Muscle of back (tissue), 11 donors: ENCODE results near the gene CRTC2. TPM values are rescaled to one million over a fixed set of nuclear protein-coding genes. Genes with fewer than 3 reads are reported as not detected.
"Not testable (repeated sequence)": the region's sequence is repeated elsewhere in the genome, so short reads cannot be mapped to it uniquely, and the experiment has no call there.

ENCODE experiments used
- DNase-seq, 3 donors: peaks; one replicate each; pipeline versions ENCODE4 v3.0.0 to v3.0.0-alpha.2; 2013
- polyA plus RNA-seq, 10 donors: library from polyadenylated mRNA; unstranded; fragments of 120-200 nt; gene quantifications; one replicate each; pipeline ENCODE4 v1.2.1, GENCODE V29; 2013; ENCODE audit not compliant: insufficient read length in 10 of 10

Gene CRTC2
- polyA plus RNA-seq, 10 donors: 16.2 to 30.6 (median 21.2) TPM

DNA sequence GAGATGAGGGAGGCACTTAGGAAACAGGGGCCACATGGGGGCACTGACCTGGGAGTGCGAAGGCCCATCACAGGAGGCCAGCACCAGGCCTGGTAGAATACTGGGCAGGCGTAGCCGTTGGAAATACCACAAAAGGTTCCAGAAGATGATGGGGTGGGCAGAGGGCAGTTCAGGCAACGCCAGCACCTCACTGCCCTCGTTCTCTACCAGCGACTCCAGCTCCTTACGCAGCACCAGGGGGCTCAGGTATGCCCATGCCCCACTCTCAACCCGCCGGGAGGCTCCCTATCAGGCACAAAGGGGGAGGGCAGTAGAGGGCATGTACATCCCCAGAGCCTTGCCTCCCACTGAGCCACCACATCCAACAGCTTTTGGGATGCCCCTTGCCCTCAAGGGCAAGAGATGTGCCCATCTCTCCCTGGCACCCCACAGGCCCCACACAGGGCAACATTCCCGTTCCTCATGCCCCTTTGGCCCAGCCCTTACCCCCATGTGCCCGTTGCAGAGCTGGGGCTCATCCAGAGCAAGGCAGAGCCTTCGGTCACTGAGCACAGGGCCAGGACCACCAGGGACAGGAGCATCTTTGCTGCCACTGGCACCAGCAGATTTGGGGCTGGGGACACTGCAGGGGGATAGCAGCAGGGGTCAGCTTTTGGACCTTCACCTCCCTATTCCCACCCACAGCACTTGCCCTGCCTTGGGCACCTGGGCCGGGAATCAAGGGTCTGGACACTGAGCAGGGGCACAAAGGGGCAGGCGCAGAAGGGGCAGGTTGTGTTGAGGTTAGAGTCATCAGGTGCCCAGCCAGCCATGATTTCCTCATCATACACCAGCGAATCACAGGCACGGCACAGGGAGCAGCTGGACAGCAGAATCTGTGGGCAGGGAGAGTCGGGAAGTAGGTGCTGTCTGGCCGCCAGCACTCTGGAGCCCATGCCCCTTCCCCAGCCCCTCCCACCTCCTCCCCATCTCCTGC, 26.0 kb downstream of the CRTC2 start:
- DNase-seq: no peak

DNA sequence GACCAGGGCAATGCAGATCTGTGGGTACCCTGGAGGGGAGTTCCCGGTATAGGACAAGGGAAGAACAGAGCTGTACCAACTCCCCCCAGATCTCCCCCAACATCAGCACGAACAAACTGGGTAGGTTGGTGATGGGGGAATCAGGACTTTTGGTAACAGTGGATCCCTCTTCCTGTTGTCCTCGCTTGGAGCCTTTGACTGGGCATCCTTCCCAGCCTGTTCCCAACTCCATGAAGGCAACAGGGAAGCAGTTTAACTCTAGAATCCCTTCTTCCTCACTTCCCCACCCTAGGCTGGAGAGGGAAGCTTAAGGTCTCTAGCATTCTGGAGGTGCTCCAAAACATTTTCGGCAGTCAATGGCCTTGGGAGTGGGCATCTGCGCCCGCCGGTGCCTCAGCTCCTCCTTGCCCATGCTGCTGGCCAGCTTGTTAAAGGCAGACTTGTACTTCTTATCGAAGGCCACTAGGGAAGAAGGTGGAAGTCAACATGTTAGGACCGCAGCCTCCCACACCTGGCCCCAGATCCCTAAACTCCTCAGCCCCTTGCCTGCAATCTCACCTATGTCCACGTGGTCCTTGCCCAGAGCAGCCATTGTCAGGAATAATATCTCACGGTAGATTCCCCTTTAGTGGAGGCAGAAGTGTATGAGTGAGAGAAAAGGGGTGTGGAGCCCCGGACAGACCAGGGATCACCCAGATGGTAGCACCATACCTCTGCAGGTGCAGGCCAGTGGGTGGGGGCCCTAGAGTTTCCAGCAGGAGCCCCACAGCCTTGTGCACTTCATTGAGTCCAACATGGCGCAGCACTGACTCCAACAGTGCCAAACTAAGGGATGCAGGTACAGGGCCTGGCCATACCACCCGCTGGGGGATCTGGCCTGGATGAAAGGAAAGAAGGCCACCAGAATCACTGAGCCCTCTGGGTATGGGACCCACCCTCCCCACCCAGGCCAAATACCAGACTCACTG, 28.1 kb downstream of the CRTC2 start:
- DNase-seq: no peak

DNA sequence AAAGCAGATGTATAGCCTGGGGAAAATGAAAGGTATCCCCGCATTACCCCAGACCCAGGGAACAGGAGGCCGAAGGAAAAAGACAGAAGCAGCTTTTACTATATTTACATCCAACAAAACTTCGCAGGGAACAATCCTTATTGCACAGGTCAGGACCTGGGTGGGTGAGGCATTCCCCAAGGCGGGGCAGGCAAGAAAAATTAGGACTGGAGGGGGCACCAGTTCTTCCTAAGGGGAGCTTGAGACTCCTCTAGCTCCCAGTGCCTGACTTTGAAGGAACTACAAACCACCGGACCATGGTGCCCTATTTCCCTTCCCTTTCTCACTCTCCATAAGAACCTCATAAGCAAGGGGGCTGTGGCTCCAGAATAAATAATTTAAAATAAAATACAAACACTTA, 29.0 kb downstream of the CRTC2 start:
- no peak for DNase-seq

DNA sequence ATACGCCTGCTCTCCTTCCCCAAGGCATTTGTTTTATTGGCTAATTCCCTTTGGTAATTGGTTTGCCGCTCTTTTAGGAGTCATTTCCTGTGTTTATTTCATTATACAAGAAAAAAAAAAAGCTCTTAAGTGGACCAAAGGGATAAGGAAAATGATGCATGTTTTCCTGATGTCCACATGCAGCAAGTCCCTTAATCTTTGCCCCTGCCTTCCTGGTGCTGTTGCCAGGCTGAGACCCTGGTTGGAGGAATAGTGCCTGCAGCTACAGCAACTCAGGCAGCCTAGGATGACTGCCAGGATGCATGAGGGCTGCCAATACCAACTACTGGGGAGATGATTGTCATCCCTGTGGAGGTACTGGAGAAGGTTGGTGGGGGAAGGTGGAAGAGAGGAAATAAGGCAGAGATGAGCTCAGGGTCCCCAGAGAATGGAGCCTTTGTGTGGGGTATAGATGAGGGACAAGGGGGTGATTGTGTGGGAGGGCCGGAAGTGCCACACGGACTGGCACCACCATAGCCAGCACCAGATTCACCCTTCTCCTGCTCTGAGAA, 29.5 kb downstream of the CRTC2 start:
- no peak for DNase-seq

DNA sequence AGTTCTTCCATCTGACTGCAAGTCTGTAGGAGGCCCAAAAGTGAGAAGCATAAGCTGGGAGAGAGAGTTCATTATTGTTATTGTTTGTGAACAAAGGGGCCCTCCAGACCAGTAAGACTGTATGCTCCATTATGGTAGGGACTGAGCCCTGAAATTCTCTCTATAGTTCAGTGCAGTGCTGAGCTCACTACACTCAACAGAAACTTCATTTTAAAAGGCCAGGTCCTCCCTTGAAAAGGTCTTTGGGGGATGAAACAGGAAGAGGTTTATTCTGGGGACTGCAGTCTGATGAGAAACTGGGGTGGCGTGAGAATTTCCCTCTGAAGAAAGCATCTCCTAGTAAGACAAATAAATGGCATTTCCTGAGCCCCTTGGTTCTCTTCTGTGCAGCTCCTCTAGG, 30.2 kb downstream of the CRTC2 start:
- no peak for DNase-seq

DNA sequence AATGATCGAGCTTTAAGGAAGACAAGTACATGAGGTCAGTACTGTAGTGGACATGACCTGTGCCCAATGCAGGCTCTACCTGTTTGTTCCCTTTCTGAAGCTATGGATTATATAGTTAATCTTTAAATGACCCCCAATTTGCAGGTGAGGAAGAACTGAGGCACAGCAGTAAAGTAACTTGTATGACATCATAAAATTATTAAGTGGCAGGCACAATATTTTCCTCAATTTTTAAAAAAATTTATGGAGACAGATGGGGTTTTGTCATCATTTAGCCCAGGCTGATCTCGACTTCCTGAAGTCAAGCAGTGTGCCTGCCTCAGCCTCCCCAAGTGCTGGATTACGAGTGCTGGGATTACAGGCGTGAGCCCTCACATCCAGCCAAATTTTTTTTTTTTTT, 32.0 kb downstream of the CRTC2 start:
- DNase-seq: no peak

DNA sequence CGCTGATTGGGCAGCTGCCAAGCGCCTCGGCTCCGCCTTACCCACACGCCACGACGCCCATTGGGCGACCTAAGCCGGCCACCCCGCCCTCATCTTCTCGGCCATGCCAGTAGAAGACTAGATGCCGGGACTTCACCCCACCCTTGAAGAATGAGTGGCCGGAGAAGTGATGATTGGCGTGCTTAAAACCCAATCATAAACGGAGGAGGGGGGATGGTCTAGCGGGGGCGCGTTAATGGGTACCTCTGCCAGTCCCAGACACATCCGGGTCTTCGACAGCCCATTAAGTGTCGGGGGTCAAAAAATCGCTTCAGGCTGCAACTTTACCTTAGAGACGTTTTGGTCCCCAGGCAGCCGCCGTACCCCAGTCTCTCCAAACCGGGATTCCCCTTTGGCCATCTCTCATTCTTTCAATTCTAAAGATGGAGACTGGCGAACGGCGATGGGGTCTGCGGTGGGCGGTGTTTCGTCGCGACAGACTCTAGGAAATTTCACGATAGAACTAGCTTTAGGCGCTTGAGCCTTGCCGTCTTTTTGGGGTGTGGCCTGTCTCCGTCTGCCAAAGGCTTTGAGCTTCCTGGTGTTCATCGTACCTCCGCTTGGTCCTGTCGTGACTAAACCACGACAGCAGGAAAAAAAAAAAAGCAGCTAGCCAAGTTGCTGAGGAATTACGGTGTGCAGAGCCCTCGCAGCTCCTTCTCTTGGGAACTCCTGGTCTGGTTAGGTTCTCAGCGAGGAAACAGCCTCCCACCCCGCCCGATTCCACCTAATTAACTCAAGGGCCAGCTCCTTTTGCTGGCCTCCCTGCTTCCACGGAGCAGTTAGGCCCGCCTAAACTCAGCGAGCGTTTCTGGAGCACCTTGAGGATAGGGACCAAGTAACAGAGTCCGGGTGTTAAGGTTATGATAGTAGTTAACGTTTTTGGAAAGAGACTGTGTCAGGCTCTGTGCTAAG, 35.2 kb downstream of the CRTC2 start, which contains the start of gene GATAD2B:
Gene GATAD2B, minus strand, starts transcription at position 1 of the 954 bp plus-strand sequence. CDS start 94,625 bp downstream, outside the sequence.
- peak; percentile 100 for DNase-seq

DNA sequence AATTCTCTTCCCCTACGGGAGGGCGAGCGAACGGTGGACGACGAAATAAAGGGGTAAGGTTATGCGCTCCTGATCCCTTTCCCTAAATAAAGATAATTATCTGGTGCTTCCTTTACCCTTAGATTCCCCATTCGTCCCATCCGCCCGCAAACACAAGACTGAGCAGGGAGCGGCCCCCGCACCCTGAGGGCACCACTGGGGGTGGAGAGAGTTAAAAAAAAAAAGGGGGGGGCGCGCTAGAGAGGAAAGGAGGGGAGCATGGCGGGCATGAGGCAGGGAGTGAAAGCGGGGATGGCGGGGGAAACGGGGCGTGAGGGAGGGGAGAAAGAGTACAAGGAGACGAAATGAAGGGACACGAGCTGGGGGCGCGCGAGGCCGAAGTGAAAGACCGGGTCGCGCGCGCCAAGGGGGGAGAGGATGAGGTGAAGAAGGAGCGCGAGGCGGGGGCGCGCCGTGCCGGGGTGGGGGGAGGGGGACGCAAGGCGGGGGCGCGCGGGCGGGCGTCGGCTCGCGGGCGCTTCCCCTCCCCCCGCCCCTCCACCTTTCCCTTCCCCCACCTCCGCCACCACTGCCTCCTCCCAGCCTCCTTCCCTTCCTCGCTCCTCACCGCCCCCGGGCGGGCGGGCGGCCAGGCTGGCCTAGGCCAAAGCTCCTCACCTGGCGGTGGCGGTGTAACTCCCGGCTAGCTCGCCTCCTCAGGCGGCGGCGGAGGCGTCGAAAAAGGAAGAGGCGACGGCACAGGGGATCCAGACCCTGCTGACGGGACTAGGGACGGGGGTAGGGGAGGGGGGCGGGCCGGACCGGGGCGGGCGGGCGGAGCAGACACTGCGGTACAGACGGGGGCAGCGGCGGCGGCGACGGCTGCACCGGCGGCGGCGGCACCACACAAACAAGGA, 36.1 kb downstream of the CRTC2 start:
- peak in 2 of 3 donors; percentile 51 to 67 for DNase-seq

DNA sequence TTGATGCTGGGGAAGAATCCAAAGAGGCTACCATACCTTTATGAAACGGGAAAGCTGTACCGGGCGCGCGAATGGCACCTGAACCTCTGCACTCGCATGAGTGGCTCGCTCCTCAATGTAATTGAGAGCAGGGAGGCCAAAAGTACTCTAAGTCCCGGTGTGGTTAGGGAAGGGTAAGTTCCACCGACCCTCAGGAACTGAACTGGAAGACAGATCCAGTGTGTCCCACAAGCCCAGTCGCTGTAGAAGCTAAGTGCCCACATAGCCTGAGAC, 36.7 kb downstream of the CRTC2 start:
- DNase-seq: no peak

DNA sequence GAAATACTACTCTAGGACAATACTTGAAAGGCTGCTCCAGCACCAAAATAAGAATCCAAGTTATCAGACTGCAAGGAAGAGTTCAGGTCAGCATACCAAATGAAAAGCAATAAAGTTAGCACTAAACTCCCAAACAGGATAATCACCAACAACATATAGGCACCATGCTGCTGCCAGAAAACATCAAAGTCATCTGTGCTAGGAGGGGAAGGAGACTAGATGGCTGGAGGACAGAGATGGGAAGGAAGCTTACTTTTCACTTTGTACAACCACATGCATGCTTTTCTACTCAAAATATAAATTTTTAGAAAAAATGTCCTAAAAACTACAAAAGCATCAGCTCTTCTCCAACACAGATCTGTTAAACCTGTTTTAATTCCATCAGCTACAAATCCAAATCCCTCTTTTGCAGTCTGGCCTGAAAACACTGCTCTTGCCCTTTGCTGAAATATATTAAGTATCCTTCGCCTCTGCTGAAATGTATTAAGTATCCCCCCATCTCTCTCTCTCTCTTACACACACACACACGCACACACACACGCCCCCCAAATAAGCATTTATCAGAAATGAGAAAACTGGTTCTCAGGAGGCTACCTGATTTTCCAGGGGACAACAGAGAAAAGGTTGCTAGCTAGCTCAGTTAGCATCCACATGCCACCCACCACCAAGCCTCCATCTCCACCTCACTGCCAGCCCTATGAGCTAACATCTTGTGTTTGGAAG, 37.2 kb downstream of the CRTC2 start:
- no peak for DNase-seq

DNA sequence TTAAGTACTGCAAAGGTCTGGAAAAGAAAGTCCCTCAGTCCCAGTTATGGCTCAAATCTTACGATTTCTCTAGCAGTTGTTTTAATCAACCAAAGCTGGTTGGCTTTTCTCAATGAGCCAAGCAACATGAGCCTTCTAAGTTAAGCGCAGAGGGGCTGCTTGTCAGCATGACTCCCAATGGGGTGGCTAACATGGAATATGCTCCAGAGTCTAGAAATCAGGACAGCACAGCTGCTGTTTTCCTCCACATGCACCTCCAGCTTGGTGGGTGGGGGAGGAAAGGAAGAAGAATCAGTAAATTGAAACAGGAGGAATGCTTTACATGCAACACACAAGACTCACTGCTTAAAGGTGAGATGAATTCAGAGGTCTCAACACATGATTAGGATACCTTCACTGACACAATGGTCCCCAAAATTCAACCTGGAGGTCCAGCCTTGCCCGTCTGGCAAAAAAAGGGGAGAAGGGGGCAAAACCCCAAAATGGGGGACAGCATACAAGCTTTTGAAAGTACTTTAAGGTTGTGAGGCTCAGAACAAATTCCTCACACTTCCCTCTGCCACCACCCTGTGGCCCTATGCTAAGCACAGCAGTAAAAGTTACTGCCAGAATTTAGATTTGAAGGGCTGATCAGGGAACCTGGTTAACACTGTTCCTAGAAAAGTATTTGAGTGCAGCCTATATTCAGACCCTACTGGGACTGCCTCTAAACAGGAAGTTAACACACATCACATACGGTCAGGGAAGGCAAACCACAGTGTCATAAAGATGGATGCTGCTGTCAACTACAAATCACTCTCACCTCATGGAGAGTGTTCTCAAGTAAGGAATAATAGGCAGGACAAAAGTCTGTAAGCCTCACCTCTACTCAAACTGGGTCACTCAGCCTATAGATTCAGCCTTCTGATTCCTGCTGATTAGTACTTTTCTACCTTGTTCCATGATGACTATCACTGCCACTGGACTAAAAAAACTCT, 38.2 kb downstream of the CRTC2 start:
- peak in 1 of 3 donors; percentile 32 for DNase-seq

DNA sequence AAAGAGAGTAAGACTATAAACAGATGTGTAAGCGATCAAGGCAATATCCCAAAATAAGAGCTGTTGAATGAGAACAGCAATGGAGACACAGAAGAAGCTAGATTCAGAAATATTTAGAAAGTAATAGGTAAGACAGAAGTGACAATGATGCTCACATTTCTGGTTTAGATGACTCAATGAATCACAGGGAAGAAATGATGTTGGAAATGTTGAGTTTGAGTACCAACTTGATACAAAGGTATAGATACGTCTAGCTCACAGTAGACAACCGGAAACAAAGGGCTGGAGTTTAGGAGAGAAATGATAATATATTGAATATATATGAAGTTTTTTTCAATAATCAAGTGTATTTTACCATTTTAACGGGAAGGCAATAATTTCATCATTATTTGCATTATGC, 42.1 kb downstream of the CRTC2 start:
- DNase-seq: no peak

DNA sequence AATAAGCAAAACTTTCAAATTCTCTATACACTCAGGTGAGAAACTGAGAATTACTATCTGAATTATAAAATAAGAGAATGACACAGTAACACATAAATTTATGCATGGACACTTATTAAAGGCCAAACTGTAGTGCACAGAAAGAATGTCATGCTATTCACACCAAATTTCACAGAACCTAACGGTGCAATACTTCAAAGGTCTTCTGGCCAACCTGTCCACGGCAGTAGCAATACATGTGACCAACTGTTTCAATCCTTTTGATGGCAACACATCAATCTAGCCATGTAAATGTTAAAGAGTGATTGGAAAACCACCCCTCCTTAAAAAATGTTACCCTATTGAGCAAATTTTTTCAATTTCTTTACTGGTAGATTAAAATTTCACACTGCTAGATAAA, 46.1 kb downstream of the CRTC2 start:
- no peak for DNase-seq

DNA sequence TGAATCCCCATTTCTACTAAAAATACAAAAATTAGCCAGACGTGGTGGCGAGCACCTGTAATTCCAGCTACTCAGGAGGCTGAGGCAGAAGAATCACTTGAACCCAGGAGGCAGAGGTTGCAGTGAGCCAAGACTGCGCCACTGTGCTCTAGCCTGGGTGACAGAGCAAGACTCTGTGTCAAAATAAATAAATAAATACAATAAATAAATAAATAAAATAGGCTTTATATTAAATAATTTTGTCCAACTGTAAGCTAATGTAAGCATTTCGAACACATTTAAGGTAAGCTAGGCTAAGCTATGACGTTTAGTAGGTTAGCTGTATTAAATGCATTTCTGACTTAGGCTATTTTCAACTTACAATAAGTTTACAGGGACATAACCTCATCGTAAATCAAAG, 47.9 kb downstream of the CRTC2 start:
- DNase-seq: not testable (repeated sequence)

DNA sequence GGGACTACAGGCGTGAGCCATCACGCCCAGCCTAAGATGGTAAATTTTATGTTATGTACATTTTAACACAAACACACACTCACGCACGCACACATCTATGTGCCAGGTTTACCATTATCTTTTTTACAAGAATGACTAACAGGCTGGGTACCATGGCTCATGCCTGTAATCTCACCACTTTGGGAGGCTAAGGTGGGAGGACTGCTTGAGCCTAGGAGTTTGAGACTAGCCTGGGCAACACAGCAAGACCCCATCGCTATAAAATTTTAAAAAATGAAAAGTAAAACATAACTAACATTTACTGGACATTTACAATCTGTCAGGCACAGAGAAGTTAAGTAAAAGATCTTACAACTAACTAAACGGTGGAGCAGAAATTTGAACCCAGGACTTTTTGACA, 50.3 kb downstream of the CRTC2 start:
- no peak for DNase-seq

DNA sequence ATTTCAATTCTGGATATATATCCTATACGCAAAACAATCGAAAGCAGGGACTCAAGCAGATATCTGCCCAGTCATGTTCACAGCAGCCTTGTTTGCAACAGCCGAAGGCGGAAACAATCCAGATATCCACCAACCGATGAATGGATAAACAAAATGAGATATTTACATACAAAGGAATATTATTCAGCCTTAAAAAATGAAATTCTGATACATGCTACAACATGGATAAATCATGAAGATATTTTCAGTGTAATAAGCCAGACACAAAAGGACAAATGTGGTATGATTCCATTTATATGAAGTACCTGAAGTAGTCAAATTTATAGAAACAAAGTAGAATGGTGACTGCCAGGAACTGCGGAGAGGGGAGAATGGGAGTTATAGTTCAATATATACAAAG, 51.3 kb downstream of the CRTC2 start:
- no peak for DNase-seq

DNA sequence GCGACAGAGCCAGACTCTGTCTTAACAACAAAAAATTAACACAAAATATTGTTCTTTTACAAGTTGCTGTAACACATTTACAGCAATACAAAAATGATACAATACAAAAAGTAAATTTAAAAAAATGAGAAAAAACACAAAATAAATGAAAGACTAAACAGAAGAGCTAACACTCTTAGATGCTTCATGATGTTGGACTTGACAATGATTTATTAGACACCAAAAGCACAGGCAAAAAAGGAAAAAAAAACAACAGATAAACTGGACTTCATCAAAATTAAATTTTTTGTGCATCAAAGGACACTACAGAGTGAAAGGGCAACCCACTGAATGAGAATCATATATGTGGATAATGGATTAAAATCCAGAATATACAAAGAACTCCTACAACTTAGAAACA, 52.0 kb downstream of the CRTC2 start:
- DNase-seq: no peak

DNA sequence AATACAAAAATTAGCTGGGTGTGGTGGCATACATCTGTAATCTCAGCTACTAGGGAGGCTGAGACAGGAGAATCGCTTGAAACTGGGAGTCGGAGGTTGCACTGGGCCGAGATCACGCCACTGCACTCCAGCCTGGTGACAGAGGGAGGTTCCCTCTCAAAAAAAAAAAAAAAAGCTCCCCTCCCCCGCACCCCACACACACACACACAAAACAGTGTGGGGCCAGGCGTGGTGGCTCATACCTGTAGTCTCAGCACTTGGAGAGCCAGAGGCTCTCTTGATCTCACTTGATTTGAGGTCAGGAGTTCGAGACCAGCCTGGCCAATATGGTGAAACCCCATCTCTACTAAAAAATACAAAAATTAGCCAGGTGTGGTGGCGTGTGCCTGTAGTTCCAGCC, 52.5 kb downstream of the CRTC2 start:
- not testable (repeated sequence) for DNase-seq
